Neural progenitor cell (in vitro differentiated cells): Measurements from ENCODE around the gene SYMPK. TPM values are rescaled to one million over a fixed set of nuclear protein-coding genes. Genes with fewer than 3 reads are reported as not detected.
A peak's percentile ranks its signal among the peaks of the same experiment; 100 is the strongest.

Source experiments
- DNase-seq: peaks from one replicate; pipeline ENCODE4 v3.0.0-alpha.2; 2016; ENCODE audit warnings: low spot score
- H2AFZ ChIP-seq: fragments of 200-600 bp; sonication (generic); replicated peaks from 2 replicates; pipeline ENCODE4 v1.6.1; 2016; ENCODE audit warnings: antibody characterized with exemption
- H3F3A ChIP-seq: fragments of 200-600 bp; sonication (generic); 2 replicates; pipeline ENCODE4 v1.6.1; 2016; ENCODE audit warnings: antibody characterized with exemption, low read depth
- H3K27ac ChIP-seq: fragments of 200-600 bp; sonication (generic); 2 replicates; pipeline ENCODE4 v1.5.1; 2016; ENCODE audit warnings: mild to moderate bottlenecking
- H3K27me3 ChIP-seq: fragments of 200-600 bp; sonication (generic); 2 replicates; pipeline ENCODE4 v1.6.1; 2016; ENCODE audit warnings: mild to moderate bottlenecking, moderate library complexity
- H3K36me3 ChIP-seq: fragments of 200-600 bp; sonication (generic); 2 replicates; pipeline ENCODE4 v1.5.1; 2016
- H3K4me1 ChIP-seq: fragments of 200-600 bp; sonication (generic); 2 replicates; pipeline ENCODE4 v1.6.1; 2016; ENCODE audit warnings: mixed run types
- H3K4me2 ChIP-seq: fragments of 200-600 bp; sonication (generic); 2 replicates; pipeline ENCODE4 v1.6.1; 2016
- H3K4me3 ChIP-seq: fragments of 200-600 bp; sonication (generic); 2 replicates; pipeline ENCODE4 v1.5.1; 2016
- H3K79me2 ChIP-seq: fragments of 200-600 bp; sonication (generic); 2 replicates; pipeline ENCODE4 v1.6.1; 2016; ENCODE audit warnings: low read depth
- H3K9ac ChIP-seq: fragments of 200-600 bp; sonication (generic); 2 replicates; pipeline ENCODE4 v1.6.1; 2016
- H3K9me3 ChIP-seq: fragments of 200-600 bp; sonication (generic); 2 replicates; pipeline ENCODE4 v1.5.1; 2016; ENCODE audit warnings: low read depth
- H4K20me1 ChIP-seq: fragments of 200-600 bp; sonication (generic); 2 replicates; pipeline ENCODE4 v1.6.1; 2016; ENCODE audit warnings: low read depth
- H3K27ac Mint-ChIP-seq: 3 replicates; pipeline ENCODE4 v1.8.0; 2021; ENCODE audit warnings: mixed read lengths
- H3K27me3 Mint-ChIP-seq: 2 replicates; pipeline ENCODE4 v1.8.0; 2022; ENCODE audit warnings: low read depth, mild to moderate bottlenecking, inconsistent platforms, moderate library complexity, mixed read lengths; ENCODE audit not compliant: insufficient read depth
- H3K36me3 Mint-ChIP-seq: 3 replicates; pipeline ENCODE4 v1.8.0; 2021; ENCODE audit warnings: mixed read lengths
- H3K4me1 Mint-ChIP-seq: 3 replicates; pipeline ENCODE4 v1.8.0; 2021; ENCODE audit warnings: mixed read lengths
- H3K4me3 Mint-ChIP-seq: 3 replicates; pipeline ENCODE4 v1.8.0; 2021; ENCODE audit warnings: mild to moderate bottlenecking, moderate library complexity, mixed read lengths
- H3K9me3 Mint-ChIP-seq: 3 replicates; pipeline ENCODE4 v1.8.0; 2020; ENCODE audit warnings: mixed read lengths
- EZH2 ChIP-seq: fragments of 200-600 bp; sonication (generic); IDR thresholded peaks from 2 replicates; pipeline ENCODE4 v1.6.1; 2017; ENCODE audit warnings: antibody characterized with exemption, mild to moderate bottlenecking, moderate library complexity
- EZH2phosphoT487 ChIP-seq: fragments of 200-600 bp; sonication (generic); IDR thresholded peaks from 2 replicates; pipeline ENCODE4 v1.6.1; 2017; ENCODE audit warnings: antibody characterized with exemption
- total RNA-seq: library from RNA; depleted of rRNA; stranded (reverse); fragments of >200 nt; gene quantifications from 2 replicates; pipeline ENCODE4 v1.2.3, GENCODE V29; 2015; ENCODE audit warnings: low replicate concordance
- TF ChIP-seq, protein P1 (sequence below): fragments of 200-600 bp; sonication (generic); IDR thresholded peaks from 2 replicates; pipeline ENCODE4 v1.5.1; 2017; ENCODE audit warnings: antibody characterized with exemption, mild to moderate bottlenecking

Gene SYMPK
- total RNA-seq, 1 donor from 2014 or later = 38.3 TPM

DNA sequence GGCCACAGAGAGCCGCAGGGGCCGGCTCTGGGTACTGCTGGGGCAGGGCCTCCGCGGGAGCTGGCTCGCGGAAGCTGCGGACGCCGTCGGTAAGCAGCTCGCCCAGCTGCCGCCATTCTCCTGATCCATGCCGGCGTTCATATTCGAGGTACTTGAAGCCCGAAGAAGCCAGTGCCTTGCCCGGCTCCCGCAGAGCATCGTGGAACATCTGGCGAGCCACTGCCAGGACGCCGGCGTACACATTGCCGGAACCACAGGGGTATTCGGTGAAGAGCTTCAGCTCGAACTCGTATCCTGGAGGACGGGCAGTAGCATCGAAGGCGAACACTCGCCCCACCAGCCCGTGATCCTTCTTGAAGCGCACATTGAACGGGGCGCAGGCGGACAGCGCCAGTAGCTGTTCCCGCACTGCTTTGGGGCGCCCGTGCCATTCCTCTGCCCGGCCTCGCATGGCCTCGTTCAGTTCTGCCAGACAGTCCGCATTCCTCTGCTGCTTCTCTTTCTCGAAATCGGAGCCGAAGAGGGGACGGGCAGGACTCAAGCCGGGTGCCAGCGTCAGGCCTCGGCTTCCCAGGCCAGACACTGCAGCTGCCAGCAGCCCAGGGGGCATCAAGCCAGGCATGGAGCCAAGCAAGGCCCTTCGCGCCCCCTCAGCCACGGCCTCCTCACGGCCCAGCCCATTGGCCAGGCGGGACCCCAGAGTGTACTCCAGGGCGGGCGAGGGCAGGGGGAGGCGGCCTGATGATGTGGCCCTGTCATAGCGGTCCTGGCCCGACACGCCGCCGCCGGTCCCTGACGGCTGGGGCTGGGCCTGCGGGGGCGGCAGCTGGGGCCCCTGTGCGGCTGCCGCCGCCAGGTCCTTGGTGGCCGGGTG lies 22.0 kb upstream of the SYMPK start:
- H3K4me3 ChIP-seq = peak overlapping the region; percentile 70
- TF ChIP-seq EZH2 (no peak), EZH2phosphoT487 (no peak)
- TF ChIP-seq, protein P1, sequence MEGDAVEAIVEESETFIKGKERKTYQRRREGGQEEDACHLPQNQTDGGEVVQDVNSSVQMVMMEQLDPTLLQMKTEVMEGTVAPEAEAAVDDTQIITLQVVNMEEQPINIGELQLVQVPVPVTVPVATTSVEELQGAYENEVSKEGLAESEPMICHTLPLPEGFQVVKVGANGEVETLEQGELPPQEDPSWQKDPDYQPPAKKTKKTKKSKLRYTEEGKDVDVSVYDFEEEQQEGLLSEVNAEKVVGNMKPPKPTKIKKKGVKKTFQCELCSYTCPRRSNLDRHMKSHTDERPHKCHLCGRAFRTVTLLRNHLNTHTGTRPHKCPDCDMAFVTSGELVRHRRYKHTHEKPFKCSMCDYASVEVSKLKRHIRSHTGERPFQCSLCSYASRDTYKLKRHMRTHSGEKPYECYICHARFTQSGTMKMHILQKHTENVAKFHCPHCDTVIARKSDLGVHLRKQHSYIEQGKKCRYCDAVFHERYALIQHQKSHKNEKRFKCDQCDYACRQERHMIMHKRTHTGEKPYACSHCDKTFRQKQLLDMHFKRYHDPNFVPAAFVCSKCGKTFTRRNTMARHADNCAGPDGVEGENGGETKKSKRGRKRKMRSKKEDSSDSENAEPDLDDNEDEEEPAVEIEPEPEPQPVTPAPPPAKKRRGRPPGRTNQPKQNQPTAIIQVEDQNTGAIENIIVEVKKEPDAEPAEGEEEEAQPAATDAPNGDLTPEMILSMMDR = no peak
- H3K36me3 ChIP-seq = no peaks in the 10 kb centered on the region
- peaks cover 44% of the 10 kb centered on the region for H3F3A ChIP-seq
- H3K27ac ChIP-seq = no peak overlapping the region
- no peak overlapping the region for H3K27ac Mint-ChIP-seq
- peaks cover 27% of the 10 kb centered on the region for H4K20me1 ChIP-seq
- H3K4me1 Mint-ChIP-seq = peaks cover 31% of the 10 kb centered on the region
- no peak overlapping the region for H2AFZ ChIP-seq
- H3K9me3 ChIP-seq = no peaks in the 10 kb centered on the region
- peak overlapping the region; percentile 82 for H3K4me2 ChIP-seq
- H3K4me3 Mint-ChIP-seq = peak overlapping the region; percentile 79
- peaks cover 12% of the 10 kb centered on the region for H3K27me3 Mint-ChIP-seq
- H3K36me3 Mint-ChIP-seq = peaks cover 4% of the 10 kb centered on the region
- peak; percentile 32 for DNase-seq
- H3K9me3 Mint-ChIP-seq = no peaks in the 10 kb centered on the region
- H3K9ac ChIP-seq = peak overlapping the region; percentile 60
- no peaks in the 10 kb centered on the region for H3K27me3 ChIP-seq
- peaks cover 21% of the 10 kb centered on the region for H3K4me1 ChIP-seq
- peaks cover 21% of the 10 kb centered on the region for H3K79me2 ChIP-seq

DNA sequence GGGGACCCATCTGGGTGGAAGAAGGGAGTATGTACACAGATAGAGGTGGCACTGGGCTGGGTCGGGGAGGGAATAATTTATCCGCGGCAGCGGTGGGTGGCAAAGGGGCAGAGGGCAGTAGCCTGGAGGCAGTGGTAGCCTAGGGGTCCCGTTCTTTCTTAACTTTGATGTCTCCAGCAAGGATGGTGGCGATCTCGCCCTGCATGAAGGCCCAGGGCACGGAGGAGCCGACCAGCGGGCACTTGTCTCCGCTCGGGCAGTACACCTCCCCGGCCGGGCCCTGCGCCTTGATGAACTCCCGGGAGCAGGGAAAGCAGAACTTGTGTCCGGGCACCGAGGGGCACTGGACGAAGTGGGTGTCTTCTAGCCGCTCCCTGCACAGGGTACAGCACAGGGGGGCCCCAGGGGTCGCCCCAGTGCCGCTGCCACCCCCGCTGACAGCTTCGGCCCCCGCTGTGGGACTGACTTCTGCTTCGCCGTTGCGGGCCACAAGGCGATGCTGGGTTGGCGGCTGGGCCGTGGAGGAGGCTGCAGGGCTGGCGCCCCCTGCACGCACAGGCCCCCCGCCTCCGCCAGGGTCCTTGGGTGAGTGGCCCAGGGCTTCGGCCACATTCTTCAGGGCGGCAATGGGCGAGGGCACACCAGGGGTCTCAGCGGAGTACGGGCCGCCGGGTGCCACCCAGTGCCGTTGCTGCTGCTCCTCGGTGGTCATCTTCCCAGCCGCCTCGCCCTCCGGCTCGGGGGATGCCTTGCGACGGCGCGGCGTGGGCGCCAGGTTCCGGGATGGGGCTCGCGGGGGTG lies 21.1 kb upstream of the SYMPK start:
- H3K9me3 Mint-ChIP-seq = no peaks in the 10 kb centered on the region
- H3K79me2 ChIP-seq = peaks cover 21% of the 10 kb centered on the region
- peaks cover 4% of the 10 kb centered on the region for H3K36me3 Mint-ChIP-seq
- H3K4me3 ChIP-seq = no peak overlapping the region
- no peak for TF ChIP-seq EZH2phosphoT487
- TF ChIP-seq, protein P1 = no peak
- no peak for TF ChIP-seq EZH2
- H3K4me2 ChIP-seq = peak overlapping the region; percentile 82
- peaks cover 27% of the 10 kb centered on the region for H4K20me1 ChIP-seq
- peaks cover 14% of the 10 kb centered on the region for H3K27me3 Mint-ChIP-seq
- peaks cover 21% of the 10 kb centered on the region for H3K4me1 ChIP-seq
- no peak overlapping the region for H2AFZ ChIP-seq
- H3K27ac Mint-ChIP-seq = no peak overlapping the region
- H3K27ac ChIP-seq = no peak overlapping the region
- H3K27me3 ChIP-seq = no peaks in the 10 kb centered on the region
- no peaks in the 10 kb centered on the region for H3K36me3 ChIP-seq
- no peak for DNase-seq
- peaks cover 44% of the 10 kb centered on the region for H3F3A ChIP-seq
- no peak overlapping the region for H3K9ac ChIP-seq
- peak overlapping the region; percentile 84 for H3K4me3 Mint-ChIP-seq
- no peaks in the 10 kb centered on the region for H3K9me3 ChIP-seq
- peaks cover 34% of the 10 kb centered on the region for H3K4me1 Mint-ChIP-seq

DNA sequence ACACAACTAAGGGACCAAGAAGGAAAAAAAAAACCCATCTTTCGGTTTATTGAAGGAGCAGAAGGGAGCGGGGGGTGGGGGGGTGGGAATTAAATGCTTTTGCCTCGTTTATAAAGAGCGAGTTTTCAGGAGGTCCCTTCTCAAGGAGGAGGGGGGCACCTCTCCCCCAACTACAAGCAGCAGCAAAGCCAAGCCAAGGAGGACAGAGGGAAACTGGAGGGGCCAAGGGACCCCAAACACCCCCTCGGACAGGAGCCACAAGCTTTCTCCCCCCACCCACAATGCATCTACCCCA lies 20.6 kb upstream of the SYMPK start:
- Mint-ChIP-seq H3K27ac (no peak overlapping the region), H3K36me3 (peaks cover 4% of the 10 kb centered on the region), H3K9me3 (no peaks in the 10 kb centered on the region), H3K4me3 (peak overlapping the region; percentile 84), H3K4me1 (peaks cover 34% of the 10 kb centered on the region), H3K27me3 (peaks cover 15% of the 10 kb centered on the region)
- H3K9me3 ChIP-seq = no peaks in the 10 kb centered on the region
- H3K4me1 ChIP-seq = peaks cover 21% of the 10 kb centered on the region
- peaks cover 21% of the 10 kb centered on the region for H3K79me2 ChIP-seq
- no peak overlapping the region for H3K4me2 ChIP-seq
- H3K36me3 ChIP-seq = no peaks in the 10 kb centered on the region
- no peak overlapping the region for H2AFZ ChIP-seq
- no peak overlapping the region for H3K4me3 ChIP-seq
- H4K20me1 ChIP-seq = peaks cover 27% of the 10 kb centered on the region
- H3K27ac ChIP-seq = no peak overlapping the region
- no peak for TF ChIP-seq EZH2phosphoT487
- TF ChIP-seq EZH2 = no peak
- TF ChIP-seq, protein P1 = peak; percentile 2
- DNase-seq = no peak
- H3F3A ChIP-seq = peaks cover 47% of the 10 kb centered on the region
- H3K9ac ChIP-seq = no peak overlapping the region
- no peaks in the 10 kb centered on the region for H3K27me3 ChIP-seq
